ENCODE results near the gene SCAMP1.
A peak's percentile ranks its signal among the peaks of the same experiment; 100 is the strongest.

SCAMP1 gene

DNA sequence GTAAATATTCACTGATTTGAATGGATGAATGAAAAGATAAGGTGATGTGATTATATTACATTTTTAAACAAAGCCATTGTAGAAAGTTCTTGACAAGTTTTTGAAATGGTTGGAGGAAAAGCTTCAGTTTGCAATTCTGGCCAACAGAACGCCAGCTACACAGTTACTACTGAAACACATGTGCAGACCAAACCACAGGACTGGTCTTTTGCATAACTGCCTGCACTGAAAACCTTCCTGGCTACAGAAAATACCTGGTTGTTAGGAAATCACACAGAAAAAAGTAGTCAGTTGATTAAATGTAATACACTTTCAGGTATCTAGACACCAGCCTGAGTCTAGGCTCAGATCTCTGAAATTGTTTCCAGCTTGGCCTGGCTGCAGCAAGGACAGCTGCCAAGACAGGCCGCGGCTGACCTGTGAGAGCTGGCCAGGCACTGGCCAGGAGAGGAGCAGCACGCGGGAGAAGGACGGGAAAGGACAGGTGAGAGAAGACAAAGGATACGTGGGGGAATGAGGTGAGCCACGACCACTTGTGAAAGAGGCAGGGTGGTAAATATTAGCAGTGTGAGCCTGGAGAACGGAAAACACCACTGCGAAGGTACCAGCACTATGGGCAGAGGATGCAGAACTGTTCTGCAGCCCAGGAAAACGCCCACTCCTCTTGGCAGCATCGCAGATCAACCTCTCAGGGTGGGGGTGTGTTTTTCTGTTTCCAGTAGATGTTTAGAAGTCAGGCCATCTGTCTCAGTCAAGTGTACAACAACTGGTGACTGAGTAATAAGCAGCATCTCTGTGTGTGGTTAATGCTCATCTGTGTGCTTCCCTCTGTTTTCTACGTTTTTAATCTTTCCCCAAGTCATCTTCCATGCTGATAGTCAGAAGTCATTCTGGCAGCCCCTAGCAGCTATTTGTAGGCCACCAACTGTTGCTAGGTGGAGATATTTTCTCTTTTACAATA is 137.4 kb downstream of the SCAMP1 start:
- DNase-seq = no peak

DNA sequence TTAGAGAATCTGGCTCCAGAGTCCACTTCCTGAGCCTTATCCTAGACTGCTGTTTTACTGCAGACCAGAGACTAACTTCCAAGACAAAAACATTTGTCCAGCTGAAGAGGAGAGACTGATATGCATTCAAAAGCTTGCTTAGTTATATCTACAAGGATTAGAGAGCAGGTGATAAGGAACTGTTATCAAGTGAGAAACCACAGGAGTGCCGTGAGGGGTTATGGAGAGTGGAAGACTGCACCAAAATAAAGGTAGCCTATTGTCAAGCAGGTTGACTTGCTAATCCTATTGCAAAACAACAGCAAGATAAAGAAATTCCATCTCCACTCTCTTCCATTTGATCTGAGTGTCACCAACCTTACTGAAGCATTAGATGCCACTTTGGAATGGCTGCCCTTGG is 139.1 kb downstream of the SCAMP1 start:
- DNase-seq = no peak

- DNase-seq = no peak
Measured at GRCh38 chr5:78500028-78500427, 139.6 kb downstream of the SCAMP1 start.

- DNase-seq = no peak
Measured at GRCh38 chr5:78500871-78501270, 140.5 kb downstream of the SCAMP1 start.

GRCh38 chr5:78501411-78502352 is 141.3 kb downstream of the SCAMP1 start:
- DNase-seq = no peak

DNA sequence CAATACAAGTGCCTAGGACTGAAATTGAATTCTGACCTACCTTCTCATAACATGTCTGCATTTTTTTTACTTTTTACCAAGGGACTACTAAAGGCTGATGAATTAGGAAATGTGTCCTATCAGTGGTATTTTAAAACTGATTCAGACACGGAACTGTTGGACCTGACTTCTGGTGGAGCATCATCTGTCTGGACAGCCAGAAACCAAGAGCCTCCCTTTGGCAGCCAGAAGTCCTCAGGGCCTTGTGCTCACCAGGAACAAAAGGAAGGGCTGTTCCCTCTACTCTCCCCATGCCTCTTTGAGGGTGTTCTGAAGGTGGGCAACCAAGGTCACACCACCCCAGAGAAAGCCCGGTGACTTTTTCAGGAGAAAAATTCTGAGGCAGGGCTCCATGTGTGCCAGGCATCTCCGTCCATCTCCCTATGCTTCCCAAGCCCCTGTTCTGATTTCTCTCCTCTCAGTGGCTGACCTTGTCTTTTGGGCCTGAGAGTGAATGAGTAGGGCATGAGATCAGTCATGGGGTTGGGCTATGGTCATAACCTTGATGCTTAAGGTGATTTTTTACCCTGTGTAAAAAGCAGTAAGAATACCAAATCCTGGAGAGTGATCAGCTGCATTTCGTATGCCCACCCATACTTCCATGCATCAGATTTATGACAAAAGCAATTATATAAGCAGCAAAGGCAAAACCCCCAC is 143.7 kb downstream of the SCAMP1 start:
- DNase-seq = no peak

- no peak for DNase-seq
Measured at GRCh38 chr5:78504704-78505677, 144.6 kb downstream of the SCAMP1 start.

DNA sequence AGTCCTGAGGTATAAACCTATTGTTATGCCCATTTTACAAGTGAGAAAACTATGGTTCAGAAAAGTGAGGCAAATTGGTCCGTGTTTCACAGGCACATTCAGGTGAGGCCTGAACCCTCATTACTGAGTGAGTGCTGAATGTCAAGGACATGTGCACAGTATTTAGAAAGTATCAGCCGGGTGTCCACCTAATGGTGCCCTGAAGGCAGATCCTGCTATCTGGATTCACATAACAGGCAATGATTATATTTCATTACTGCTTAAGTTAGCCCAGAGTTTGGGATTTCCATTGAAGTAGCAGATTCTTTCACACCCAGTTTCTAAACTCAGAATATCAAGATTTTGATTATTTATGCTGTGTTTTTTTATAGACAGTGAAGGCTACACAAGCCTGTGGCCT is 145.4 kb downstream of the SCAMP1 start:
- no peak for DNase-seq

DNA sequence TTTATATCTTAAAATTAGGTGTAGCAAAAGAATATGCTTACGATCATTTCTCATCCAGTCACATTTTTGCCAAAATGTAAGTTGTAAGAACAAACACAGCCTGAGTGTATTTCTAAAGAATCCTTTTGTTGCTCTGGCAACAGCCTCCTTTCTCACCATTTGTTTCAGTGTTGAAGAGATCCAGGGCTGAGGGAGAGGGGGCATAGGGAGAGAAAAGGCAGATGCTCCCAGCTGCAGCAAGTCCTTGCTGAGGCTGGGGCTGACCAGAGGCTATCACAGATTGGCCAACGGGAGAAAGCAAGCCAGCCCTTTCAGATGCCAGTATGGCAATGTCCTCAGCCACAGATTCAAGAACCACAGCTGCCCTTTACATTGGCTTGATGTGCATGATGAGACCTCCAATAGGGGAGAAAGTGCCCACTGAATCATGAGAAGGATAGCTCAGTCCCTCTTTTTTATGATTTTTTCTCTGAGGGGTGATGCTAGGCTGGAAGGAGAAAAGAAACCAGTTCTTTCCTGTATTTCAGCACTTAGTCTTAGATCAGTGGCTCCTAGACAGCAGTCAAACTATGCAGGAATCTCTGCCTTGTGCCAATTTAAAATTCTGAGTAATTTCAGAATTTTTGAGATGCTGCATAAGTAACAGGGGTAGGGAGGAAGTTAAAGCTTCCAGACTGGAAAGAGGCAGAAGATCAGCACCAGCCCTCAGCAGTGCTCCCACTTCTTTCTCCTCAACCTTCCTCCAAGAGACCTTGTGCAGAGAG is 146.0 kb downstream of the SCAMP1 start:
- no peak for DNase-seq

- no peak for DNase-seq
Measured at GRCh38 chr5:78507531-78507930, 147.1 kb downstream of the SCAMP1 start.

DNA sequence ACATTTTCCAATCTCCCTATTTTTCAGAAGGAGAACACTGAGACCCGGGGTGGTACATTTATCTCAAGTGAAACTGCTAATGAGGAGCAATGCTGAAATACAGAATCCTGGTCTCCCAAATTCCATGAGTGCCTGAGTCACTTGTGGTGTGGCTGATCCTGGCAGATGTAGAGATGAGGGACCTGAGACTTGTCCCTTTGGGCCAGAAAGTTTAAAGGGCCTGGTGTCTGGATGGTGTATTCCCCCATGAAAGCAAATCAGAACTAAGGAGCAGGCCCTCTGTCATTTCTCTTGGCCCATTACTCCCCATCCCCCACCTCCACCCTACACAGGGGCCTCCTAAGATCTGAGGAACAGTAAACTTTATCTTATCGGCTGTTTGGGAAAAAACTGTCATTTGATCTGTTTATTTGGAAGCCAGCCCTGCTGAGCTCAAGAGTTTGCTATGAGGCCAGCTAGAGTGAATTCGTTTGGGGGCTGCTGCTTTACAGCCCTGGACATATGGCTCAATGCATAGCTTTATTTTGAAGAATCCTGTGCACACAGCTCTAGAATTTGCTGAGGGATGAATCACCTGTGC is 147.9 kb downstream of the SCAMP1 start:
- DNase-seq = no peak

DNA sequence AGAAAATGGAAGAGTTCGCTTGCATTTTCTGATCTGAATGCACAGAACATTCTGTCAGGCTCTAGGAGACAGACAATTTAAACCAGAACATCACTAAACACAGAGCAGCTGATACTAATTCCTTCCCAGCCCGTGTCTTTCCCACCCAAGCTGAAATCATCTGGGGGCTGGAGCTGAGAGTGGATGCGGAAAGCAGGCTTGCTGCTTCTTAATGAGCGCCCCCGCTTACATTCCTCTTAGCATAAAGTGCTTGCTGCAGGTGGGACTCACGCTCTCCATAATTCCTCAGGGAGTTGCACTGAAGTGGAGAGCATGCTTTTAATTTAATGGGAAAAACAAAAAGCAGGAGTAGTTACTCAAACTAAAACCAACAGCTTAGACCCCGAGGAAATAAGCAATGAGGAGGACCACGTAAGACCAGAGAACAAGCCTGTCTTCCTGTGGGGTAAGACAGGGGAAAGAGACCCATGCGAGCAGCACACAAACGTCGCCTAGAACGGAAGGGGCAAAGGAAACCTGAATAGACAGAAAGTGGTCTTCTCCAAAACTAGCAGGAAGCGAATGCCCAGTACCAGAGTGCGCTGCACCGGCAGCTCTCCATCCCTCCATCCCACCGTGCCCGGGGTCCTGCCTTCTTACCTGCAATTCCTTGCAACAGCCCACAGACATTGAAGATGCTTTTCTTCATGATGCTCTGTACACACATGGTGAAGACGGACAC is 148.9 kb downstream of the SCAMP1 start:
- no peak for DNase-seq

GRCh38 chr5:78509884-78510769 is 149.7 kb downstream of the SCAMP1 start:
- peak; percentile 28 to 49 for DNase-seq

DNA sequence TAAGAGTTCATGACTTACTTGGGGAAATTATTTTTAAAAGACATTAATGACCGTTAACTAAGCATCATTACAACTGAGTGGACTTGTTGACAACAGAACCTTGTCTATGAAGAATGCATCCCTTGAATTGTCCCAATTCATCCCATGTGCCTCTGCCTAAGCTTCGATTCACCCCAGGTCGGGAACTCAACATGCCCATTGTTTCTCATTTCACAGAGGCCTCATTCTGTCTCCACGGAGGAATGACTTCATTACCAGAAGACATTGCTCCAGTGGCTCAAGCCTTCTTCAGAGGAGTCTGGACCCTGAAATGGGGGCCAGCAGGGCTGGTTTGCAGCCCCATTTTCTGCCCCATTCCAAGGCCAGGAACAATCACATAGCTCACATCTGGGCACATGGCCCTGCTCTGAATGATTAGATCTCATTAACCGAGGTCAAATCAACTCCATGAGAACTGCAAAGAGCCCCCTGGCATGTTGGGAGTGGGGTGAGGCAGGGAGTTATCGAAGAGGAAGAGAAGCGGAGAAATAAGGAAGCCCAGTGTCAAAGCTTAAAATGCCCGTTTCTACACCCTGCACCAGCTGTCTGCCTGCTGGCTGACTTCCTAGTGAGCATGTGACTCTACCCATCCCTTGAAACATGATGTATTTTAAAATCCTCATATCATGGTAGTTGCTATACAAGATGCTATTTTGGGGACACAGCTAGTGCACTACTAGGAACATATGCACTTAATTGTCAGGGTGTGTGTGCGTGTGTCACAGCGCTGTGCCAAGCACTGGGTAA is 150.9 kb downstream of the SCAMP1 start:
- no peak for DNase-seq

DNA sequence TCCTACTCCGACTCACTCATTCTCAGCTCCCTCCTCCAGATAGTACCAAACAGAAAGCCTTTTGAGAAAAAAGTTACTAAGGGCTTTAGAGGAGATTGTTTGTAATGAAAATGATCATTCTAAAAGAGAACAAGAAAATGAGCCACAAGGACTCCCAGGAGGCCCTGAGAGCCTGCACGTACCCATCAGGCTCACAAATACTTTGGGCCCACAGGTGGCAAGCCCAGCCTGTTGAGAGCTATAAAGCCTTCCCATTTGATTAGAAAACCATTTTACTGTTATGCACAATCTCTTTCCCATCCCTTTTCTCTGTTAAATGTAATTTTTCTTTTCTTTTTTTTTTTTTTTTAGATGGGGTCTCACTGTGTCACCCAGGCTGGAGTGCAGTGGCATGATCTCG is 152.0 kb downstream of the SCAMP1 start:
- no peak for DNase-seq

GRCh38 chr5:78513441-78513840 is 153.0 kb downstream of the SCAMP1 start:
- no peak for DNase-seq

DNA sequence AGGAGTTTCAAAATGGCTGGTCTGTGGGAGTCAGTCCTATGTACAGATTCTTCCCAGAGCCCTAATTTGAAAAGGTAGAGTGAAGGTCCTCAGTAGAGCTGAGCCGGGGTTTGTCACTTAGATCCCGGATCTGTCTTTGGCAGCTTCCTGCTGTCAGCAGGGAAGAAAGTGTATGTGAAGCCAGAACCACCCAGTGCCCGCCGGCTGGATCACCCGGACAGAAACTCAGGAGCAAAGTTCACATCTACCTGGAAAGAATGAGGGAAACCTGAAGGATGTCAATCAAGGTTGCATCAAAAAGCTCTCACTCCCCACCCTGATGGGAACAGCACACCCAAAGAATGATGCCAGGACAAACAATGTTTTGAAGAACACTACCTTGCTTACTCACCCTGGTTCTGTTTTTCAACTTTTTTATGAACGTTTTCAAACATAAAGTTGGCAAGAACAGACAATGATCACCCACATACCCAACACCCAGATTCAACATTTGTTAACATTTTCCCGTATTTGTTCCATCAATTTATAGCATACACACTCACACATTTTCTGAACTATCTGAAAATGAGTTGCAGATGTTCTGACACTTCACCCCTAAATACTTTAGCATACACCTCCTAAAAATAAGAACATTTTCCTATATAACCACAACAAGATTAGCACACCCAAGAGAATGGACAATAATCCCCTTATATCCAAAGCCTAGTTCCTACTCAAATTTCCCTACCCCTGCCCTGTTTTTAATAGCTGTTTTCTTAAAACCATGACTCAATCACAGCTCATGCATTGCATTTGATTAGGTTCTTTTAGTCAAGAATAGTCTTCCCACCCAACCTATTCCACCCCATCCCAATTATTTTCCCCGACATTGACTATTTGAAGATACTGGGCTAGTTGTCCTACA is 154.3 kb downstream of the SCAMP1 start:
- no peak for DNase-seq
